Measurements from ENCODE around the gene BCKDK. TPM values are rescaled to one million over a fixed set of nuclear protein-coding genes. Genes with fewer than 3 reads are reported as not detected.
"Not testable (repeated sequence)": the region's sequence is repeated elsewhere in the genome, so short reads cannot be mapped to it uniquely, and the experiment has no call there.

The BCKDK gene
- total RNA-seq, 4 donors from 2014 or later = 34.1 to 73.7 (median 51.4) TPM

DNA sequence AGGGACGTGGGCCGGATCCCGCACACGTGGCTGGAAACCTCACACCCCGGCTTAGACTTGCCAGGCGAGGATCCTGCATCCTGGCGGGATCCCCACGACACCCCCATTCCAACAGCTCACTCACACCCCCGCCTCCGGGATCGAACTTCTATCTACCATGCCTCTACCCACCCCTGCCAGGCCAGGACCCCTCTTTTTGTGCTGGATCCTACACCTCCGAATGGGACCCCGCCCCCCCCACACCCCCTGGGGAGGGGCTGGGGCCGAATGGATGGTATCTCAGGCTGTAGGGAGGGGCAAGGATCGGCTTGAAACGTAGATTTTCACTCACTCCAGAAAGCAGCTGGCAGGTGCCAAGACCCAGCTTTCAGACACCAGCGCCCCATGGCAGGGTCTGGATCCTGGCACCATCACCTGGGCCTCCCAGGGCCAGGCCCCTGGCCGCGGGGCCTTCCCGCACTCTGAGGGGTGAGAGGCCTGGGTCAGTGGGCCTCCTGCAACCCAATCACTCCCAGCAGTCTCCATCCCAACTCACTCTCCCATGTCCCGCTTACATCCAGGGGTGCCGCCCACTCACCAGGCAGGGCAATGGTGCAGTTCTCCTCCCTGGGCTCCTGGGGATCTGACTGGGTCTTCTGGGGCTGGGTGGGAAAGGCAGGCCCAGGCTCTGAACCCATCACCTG, 35.0 kb downstream of the BCKDK start:
- H3K36me3 ChIP-seq = no peaks in the 10 kb centered on the region
- H3K9me3 ChIP-seq = no peaks in the 10 kb centered on the region
- no peak for DNase-seq (ENCODE audit: extremely low spot score)
- peak overlapping the region; percentile 56 to 72 (median 62) for H3K4me3 ChIP-seq
- intact Hi-C loops (cut with DNase I) = loop anchor here (5.0 kb wide), 2 partner anchors 36 to 156 kb away; partner anchors contain the start of genes BCKDK and HSD3B7
- H3K4me1 ChIP-seq = peaks cover 18 to 27% (median 24%) of the 10 kb centered on the region in 4 donors
- peaks cover 0 to 13% (median 0%) of the 10 kb centered on the region in 4 donors for H3K27me3 ChIP-seq
- 73% methylated on average over 6 of the region's 22 CpGs for WGBS
- TF ChIP-seq, protein P1, sequence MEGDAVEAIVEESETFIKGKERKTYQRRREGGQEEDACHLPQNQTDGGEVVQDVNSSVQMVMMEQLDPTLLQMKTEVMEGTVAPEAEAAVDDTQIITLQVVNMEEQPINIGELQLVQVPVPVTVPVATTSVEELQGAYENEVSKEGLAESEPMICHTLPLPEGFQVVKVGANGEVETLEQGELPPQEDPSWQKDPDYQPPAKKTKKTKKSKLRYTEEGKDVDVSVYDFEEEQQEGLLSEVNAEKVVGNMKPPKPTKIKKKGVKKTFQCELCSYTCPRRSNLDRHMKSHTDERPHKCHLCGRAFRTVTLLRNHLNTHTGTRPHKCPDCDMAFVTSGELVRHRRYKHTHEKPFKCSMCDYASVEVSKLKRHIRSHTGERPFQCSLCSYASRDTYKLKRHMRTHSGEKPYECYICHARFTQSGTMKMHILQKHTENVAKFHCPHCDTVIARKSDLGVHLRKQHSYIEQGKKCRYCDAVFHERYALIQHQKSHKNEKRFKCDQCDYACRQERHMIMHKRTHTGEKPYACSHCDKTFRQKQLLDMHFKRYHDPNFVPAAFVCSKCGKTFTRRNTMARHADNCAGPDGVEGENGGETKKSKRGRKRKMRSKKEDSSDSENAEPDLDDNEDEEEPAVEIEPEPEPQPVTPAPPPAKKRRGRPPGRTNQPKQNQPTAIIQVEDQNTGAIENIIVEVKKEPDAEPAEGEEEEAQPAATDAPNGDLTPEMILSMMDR (IDR thresholded peaks at IDR 0.05) = no peak
- TF ChIP-seq POLR2AphosphoS5 (IDR thresholded peaks at IDR 0.05) = no peak
- TF ChIP-seq EP300 (IDR thresholded peaks at IDR 0.05) = no peak
- no peak for TF ChIP-seq POLR2A (IDR thresholded peaks at IDR 0.05; ENCODE audit: low read depth)
- peak overlapping the region; percentile 70 to 86 (median 82) for H3K27ac ChIP-seq (replicated peaks in 1 of 4)

DNA sequence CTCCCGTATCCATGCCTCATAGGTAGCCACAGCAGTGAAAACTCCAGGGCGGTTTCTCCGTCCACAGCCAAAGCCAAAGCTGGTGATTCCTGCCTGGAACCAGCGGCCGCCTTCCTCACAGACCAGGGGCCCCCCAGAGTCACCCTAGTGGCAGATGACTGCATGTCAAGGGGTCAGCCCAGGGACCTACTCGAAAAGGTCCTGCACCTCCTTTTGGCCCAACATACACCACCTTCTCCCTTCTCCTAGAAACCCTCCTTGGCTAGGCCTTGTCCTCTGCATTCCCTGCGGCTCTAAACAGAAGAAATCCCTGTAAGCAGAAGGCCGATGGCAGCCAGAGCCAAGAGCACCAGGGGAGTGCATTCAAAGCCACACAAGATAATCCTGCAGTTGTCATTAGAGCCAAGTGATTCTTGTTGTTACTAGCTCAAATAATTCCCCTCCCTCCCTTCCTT, 35.5 kb downstream of the BCKDK start:
- WGBS = 87% methylated on average over 5 of the region's 8 CpGs
- H3K4me3 ChIP-seq = no peak overlapping the region
- no peaks in the 10 kb centered on the region for H3K9me3 ChIP-seq
- H3K36me3 ChIP-seq = no peaks in the 10 kb centered on the region
- peaks cover 18 to 31% (median 29%) of the 10 kb centered on the region in 4 donors for H3K4me1 ChIP-seq
- DNase-seq (ENCODE audit: extremely low spot score) = no peak
- intact Hi-C loops (cut with DNase I) = loop anchor here (5.0 kb wide), 2 partner anchors 36 to 156 kb away; partner anchors contain the start of genes BCKDK and HSD3B7
- peaks cover 0 to 19% (median 0%) of the 10 kb centered on the region in 4 donors for H3K27me3 ChIP-seq
- TF ChIP-seq POLR2AphosphoS5 (IDR thresholded peaks at IDR 0.05) = no peak
- TF ChIP-seq POLR2A (IDR thresholded peaks at IDR 0.05; ENCODE audit: low read depth) = no peak
- TF ChIP-seq, protein P1 (IDR thresholded peaks at IDR 0.05) = no peak
- no peak for TF ChIP-seq EP300 (IDR thresholded peaks at IDR 0.05)
- H3K27ac ChIP-seq (replicated peaks in 1 of 4) = no peak overlapping the region

DNA sequence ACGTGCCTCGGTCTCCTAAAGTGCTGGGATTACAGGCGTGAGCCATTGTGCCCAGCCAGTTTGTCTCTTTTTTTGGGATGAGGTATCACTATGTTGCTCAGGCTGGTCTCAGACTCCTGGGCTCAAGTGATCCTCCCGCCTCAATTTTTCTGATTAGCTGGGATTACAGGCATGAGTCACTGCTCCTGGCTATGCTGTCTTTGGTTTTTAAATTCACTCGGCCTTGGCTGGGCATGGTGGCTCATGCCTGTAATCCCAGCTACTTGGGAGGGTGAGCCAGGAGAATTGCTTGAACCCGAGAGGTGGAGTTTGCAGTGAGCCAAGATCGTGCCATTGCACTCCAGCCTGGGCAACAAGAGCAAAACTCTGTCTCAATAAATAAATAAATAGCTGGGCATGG, 36.2 kb downstream of the BCKDK start:
- H3K4me1 ChIP-seq = peaks cover 14 to 31% (median 26%) of the 10 kb centered on the region in 4 donors
- intact Hi-C loops (cut with DNase I) = loop anchor here (5.0 kb wide), 2 partner anchors 37 to 157 kb away; partner anchors contain the start of genes BCKDK and HSD3B7

DNA sequence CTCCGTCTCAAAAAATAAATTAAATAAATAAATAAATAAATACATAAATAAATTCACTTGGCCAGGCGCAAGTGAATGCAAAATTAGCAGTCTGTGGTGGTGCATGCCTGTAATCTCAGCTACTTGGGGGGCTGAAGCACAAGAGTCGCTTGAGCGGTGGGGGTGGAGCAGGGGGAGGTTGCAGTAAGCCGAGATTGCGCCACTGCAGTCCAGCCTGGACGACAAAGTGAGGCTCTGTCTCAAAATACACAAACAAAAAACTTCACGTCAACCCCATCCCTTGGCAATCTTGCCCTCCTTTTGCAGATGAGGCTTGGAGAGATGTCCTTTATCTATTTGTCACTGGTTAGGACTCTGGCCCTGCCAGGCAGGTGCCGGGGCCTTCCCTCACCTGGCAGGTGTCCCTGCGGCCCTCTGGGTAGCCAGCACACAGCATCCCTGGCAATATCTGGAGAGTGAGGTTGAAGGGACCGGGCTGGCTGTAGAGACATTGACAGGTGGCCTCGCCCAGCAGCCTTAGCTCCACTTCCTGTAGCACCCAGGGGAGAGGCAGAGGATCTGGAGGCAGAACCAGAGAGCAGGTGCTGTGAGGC, 37.3 kb downstream of the BCKDK start:
- 70% methylated on average over 10 of the region's 12 CpGs for WGBS
- Histone ChIP-seq H3K4me1 (peaks cover 14 to 29% (median 26%) of the 10 kb centered on the region in 4 donors), H3K4me3 (no peak overlapping the region), H3K9me3 (no peaks in the 10 kb centered on the region), H3K36me3 (no peaks in the 10 kb centered on the region), H3K27me3 (peaks cover 0 to 36% (median 0%) of the 10 kb centered on the region in 4 donors), H3K27ac (replicated peaks in 1 of 4) (no peak overlapping the region)
- intact Hi-C loops (cut with DNase I) = no loop called here
- no peak for TF ChIP-seq POLR2AphosphoS5 (IDR thresholded peaks at IDR 0.05)
- TF ChIP-seq POLR2A (IDR thresholded peaks at IDR 0.05; ENCODE audit: low read depth) = no peak
- no peak for DNase-seq (ENCODE audit: extremely low spot score)

More for the DNA sequence above, 36.2 kb downstream of the BCKDK start:
- DNase-seq (ENCODE audit: extremely low spot score); H3K9me3 ChIP-seq; H3K4me3 ChIP-seq; H3K27ac ChIP-seq (replicated peaks in 1 of 4); H3K36me3 ChIP-seq: not testable (repeated sequence)
- peaks cover 0 to 26% (median 0%) of the 10 kb centered on the region in 4 donors for H3K27me3 ChIP-seq
- 82% methylated on average over 7 of the region's 7 CpGs for WGBS

DNA sequence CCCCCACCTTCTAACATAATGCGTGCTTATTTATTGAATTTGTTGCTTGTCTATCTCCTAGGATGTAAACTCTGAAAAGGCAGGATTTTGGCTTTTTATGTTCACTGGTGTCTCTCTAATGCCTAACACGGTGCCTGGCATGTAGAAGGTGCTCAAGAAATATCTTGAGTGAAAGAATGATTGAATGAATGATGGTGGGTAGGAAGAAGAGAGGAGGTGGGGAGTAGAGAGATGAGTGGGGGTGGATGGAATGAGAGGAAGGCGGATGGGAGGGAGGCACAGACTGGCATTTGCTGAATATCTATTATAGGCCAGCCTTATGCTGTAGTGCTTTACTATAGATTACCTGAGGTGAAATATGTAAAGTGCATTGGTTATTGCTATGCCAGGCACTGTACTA, 39.4 kb downstream of the BCKDK start:
- DNase-seq (ENCODE audit: extremely low spot score) = no peak
- 93% methylated on average over 3 of the region's 3 CpGs for WGBS
- intact Hi-C loops (cut with DNase I) = no loop called here
- no peaks in the 10 kb centered on the region for H3K9me3 ChIP-seq
- TF ChIP-seq POLR2AphosphoS5 (IDR thresholded peaks at IDR 0.05) = no peak
- TF ChIP-seq, protein P1 (IDR thresholded peaks at IDR 0.05) = no peak
- TF ChIP-seq POLR2A (IDR thresholded peaks at IDR 0.05; ENCODE audit: low read depth) = no peak
- no peak for TF ChIP-seq EP300 (IDR thresholded peaks at IDR 0.05)
- H3K36me3 ChIP-seq = no peaks in the 10 kb centered on the region
- H3K27me3 ChIP-seq = peaks cover 0 to 38% (median 0%) of the 10 kb centered on the region in 4 donors
- no peak overlapping the region for H3K27ac ChIP-seq (replicated peaks in 1 of 4)
- peaks cover 6 to 13% (median 12%) of the 10 kb centered on the region in 4 donors for H3K4me1 ChIP-seq
- H3K4me3 ChIP-seq = no peak overlapping the region

Data from esophagus muscularis mucosa (tissue), 4 donors.